Suprapubic skin (tissue), 4 donors: Measurements from ENCODE around the gene ADAMTS2. TPM values are rescaled to one million over a fixed set of nuclear protein-coding genes. Genes with fewer than 3 reads are reported as not detected.

Experiments used
- DNase-seq, 2 donors: peaks; one replicate each; pipeline ENCODE4 v3.0.0-alpha.2; 2019; ENCODE audit warnings: low spot score in 2 of 2
- H3K27ac ChIP-seq: fragments of 200-600 bp; sonication (generic); one replicate; pipeline ENCODE4 v1.5.1; 2019
- H3K27me3 ChIP-seq: fragments of 200-600 bp; sonication (generic); one replicate; pipeline ENCODE4 v1.5.1; 2019
- H3K36me3 ChIP-seq: fragments of 200-600 bp; sonication (generic); one replicate; pipeline ENCODE4 v1.5.1; 2019
- H3K4me1 ChIP-seq: fragments of 200-600 bp; sonication (generic); one replicate; pipeline ENCODE4 v1.5.1; 2019
- H3K4me3 ChIP-seq: fragments of 200-600 bp; sonication (generic); one replicate; pipeline ENCODE4 v1.5.1; 2019; ENCODE audit warnings: mild to moderate bottlenecking
- H3K9me3 ChIP-seq: fragments of 200-600 bp; sonication (generic); one replicate; pipeline ENCODE4 v1.5.1; 2019
- EP300 ChIP-seq: sonication (generic); formaldehyde crosslinking; IDR thresholded peaks from one replicate; pipeline ENCODE4 v1.6.1; 2017; ENCODE audit warnings: antibody characterized with exemption
- POLR2A ChIP-seq, 2 donors: fragments of 450-650 bp; IDR thresholded peaks; one replicate each; pipeline ENCODE4 v1.6.1; 2017; ENCODE audit warnings: antibody characterized with exemption in 2 of 2, mild to moderate bottlenecking in 2 of 2, moderate library complexity in 2 of 2
- POLR2AphosphoS5 ChIP-seq, 3 donors: sonication (generic); formaldehyde crosslinking; IDR thresholded peaks; one replicate each; pipeline ENCODE4 v1.6.1; 2017; ENCODE audit warnings: antibody characterized with exemption in 3 of 3
- WGBS: methylation state at CpG from one replicate; pipeline ENCODE4 v1.1.5; 2018; 5-methylcytosine and 5-hydroxymethylcytosine counted together
- total RNA-seq, 4 donors: library from RNA; depleted of rRNA; stranded (reverse); fragments of >200 nt; gene quantifications; one replicate each; pipeline ENCODE4 v1.1.0, GENCODE V29; 2016
- TF ChIP-seq, protein P1 (sequence below), 2 donors: fragments of 200-600 bp in 1 of 2; fragments of 450-650 bp in 1 of 2; sonication (generic) in 1 of 2; IDR thresholded peaks; one replicate each; pipeline ENCODE4 v1.5.1; 2016 to 2019; ENCODE audit warnings: antibody characterized with exemption in 2 of 2, mild to moderate bottlenecking in 1 of 2, moderate library complexity in 1 of 2

ADAMTS2 gene
- total RNA-seq, 4 donors from 2014 or later, result 3.1 to 5.5 (median 4.3) TPM

DNA sequence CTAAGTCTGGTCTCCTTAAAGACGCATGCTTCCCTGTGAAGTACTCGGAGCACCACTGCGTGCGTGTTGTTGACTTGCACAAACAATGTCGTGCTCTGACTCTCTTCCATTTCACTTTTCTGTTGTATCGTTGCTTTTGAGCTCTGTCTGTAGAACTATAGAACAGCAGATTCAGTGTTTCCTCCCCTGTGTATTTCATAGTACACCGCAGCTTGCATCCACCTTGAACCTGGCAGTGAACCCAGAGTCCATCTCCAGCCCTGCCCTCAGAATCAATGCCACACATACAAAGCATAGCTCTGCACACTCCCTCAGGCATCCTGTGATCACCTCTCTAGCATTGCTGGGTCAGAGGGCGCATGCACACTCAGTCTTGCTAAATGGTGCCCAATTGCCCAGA is 37.2 kb upstream of the ADAMTS2 start:
- WGBS, result 91% methylated on average over 8 of the region's 8 CpGs

GRCh38 chr5:179381691-179382090 is 36.4 kb upstream of the ADAMTS2 start:
- Histone ChIP-seq H3K27ac (no peak overlapping the region), H3K36me3 (no peaks in the 10 kb centered on the region), H3K9me3 (no peaks in the 10 kb centered on the region), H3K4me1 (no peaks in the 10 kb centered on the region), H3K4me3 (no peak overlapping the region), H3K27me3 (no peaks in the 10 kb centered on the region)
- DNase-seq, result peak; percentile 40 to 55
- TF ChIP-seq EP300 (no peak), POLR2AphosphoS5 (IDR thresholded peaks at IDR 0.05) (no peak)
- 90% methylated on average over 18 of the region's 18 CpGs for WGBS

More for the DNA sequence above, 37.2 kb upstream of the ADAMTS2 start:
- H3K4me1 ChIP-seq, result no peaks in the 10 kb centered on the region
- H3K27ac ChIP-seq, result no peak overlapping the region
- no peak overlapping the region for H3K4me3 ChIP-seq
- no peak for TF ChIP-seq EP300
- H3K9me3 ChIP-seq, result no peaks in the 10 kb centered on the region
- no peaks in the 10 kb centered on the region for H3K27me3 ChIP-seq
- no peaks in the 10 kb centered on the region for H3K36me3 ChIP-seq
- DNase-seq, result peak; percentile 20 to 41

DNA sequence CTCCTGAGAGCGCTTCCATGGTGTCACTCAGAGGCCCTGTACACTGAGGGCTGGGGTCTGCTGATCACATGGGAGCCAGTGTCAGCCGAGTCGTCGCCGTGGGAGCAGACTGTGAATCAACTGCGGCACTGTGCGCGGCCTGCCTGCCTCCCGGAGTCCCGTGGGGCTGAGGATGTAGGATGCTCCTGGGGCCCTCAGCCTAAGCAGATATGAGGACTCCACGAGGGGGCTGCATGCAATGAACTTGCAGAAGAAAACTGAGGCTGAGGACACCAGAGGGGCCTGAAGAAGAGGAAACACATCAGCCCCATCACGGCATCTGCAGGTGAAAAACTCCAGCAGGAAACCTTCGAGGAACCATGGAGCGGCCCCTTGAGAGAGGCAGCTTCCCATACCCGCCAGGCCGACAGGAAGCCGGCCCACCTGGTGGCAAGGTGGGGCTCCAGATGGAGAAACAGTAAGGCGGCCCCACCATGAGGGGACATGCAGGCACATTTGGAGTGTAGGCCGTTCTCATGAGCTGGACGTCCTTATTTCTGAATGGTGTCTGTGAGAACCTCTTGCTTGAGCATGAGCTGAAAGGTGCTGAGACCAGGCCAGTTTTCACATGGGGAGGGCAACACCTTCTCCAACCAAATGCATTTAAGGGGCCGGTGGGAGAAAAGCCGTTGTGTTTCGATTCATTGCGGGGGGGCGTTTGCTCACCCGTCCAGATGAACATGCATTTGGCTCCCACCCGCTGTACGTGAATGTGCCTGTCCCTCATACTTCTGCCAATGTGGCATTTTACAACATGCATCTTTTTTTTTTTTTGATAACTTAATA is 35.2 kb upstream of the ADAMTS2 start:
- no peaks in the 10 kb centered on the region for H3K4me1 ChIP-seq
- TF ChIP-seq, protein P1, sequence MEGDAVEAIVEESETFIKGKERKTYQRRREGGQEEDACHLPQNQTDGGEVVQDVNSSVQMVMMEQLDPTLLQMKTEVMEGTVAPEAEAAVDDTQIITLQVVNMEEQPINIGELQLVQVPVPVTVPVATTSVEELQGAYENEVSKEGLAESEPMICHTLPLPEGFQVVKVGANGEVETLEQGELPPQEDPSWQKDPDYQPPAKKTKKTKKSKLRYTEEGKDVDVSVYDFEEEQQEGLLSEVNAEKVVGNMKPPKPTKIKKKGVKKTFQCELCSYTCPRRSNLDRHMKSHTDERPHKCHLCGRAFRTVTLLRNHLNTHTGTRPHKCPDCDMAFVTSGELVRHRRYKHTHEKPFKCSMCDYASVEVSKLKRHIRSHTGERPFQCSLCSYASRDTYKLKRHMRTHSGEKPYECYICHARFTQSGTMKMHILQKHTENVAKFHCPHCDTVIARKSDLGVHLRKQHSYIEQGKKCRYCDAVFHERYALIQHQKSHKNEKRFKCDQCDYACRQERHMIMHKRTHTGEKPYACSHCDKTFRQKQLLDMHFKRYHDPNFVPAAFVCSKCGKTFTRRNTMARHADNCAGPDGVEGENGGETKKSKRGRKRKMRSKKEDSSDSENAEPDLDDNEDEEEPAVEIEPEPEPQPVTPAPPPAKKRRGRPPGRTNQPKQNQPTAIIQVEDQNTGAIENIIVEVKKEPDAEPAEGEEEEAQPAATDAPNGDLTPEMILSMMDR (IDR thresholded peaks at IDR 0.05), result no peak
- TF ChIP-seq EP300 (no peak), POLR2AphosphoS5 (IDR thresholded peaks at IDR 0.05) (no peak), POLR2A (IDR thresholded peaks at IDR 0.05) (no peak)
- peak; percentile 32 to 66 for DNase-seq
- no peaks in the 10 kb centered on the region for H3K36me3 ChIP-seq
- H3K27me3 ChIP-seq, result no peaks in the 10 kb centered on the region
- no peak overlapping the region for H3K27ac ChIP-seq
- H3K4me3 ChIP-seq, result no peak overlapping the region
- no peaks in the 10 kb centered on the region for H3K9me3 ChIP-seq
- 83% methylated on average over 22 of the region's 28 CpGs for WGBS

DNA sequence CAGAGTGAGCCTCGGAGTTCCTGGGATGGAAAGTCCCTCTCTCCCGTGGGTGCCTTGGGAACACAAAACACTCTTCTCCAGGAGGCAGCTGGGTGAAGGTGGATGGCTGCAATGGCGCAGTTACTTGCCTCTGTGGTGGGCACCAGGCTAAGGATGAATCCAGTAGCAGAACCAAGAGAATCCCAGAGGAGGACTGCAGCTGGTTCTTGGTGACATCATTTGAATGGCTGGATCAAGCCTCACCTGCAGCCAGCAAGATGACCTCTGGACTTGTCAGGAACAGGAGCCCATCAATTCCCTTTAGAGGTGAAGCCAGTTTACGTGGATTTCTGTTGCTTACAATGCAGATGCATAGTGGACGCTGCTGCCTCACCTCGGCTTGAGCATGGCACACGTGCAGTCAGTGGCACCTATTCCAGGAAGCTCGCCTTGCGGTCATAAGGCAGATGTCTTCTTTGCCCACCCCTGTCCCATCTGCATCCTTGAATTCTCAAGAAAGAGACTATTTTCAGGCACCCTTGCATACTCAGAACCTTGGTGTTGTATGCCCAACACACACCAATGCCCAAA is 34.1 kb upstream of the ADAMTS2 start:
- Histone ChIP-seq H3K4me3 (no peak overlapping the region), H3K27ac (no peak overlapping the region), H3K4me1 (no peaks in the 10 kb centered on the region), H3K36me3 (no peaks in the 10 kb centered on the region), H3K27me3 (no peaks in the 10 kb centered on the region), H3K9me3 (no peaks in the 10 kb centered on the region)
- WGBS, result 93% methylated on average over 3 of the region's 9 CpGs
- peak; percentile 35 to 42 for DNase-seq
- TF ChIP-seq POLR2AphosphoS5 (IDR thresholded peaks at IDR 0.05) (no peak), EP300 (no peak), POLR2A (IDR thresholded peaks at IDR 0.05) (no peak)
- TF ChIP-seq, protein P1 (IDR thresholded peaks at IDR 0.05), result no peak

- Histone ChIP-seq H3K27me3 (no peaks in the 10 kb centered on the region), H3K9me3 (no peaks in the 10 kb centered on the region), H3K4me3 (no peak overlapping the region), H3K27ac (peak overlapping the region; percentile 36), H3K36me3 (no peaks in the 10 kb centered on the region), H3K4me1 (no peaks in the 10 kb centered on the region)
- peak; percentile 40 to 60 for DNase-seq
- TF ChIP-seq POLR2A (IDR thresholded peaks at IDR 0.05) (no peak), EP300 (no peak), POLR2AphosphoS5 (IDR thresholded peaks at IDR 0.05) (no peak)
- TF ChIP-seq, protein P1 (IDR thresholded peaks at IDR 0.05), result no peak
- 68% methylated on average over 15 of the region's 16 CpGs for WGBS
Observed at GRCh38 chr5:179378441-179379271, 33.4 kb upstream of the ADAMTS2 start.

DNA sequence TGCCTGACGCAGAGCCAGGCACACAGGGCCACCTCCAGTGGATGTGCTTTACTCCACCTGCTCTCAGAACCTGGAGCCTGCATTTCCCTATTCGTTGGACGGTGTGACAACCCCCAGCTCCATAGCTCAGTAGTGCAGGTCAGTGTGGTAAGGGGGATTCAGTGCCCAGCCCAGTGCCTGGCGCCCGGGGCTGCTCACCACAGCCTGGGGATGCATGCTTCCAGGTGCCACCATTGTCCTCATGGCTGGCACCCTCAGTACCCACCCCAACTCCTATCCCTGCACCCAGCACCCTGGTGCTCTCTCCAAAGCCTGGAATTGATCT is 32.8 kb upstream of the ADAMTS2 start:
- WGBS, result 90% methylated on average over 2 of the region's 5 CpGs

More for the DNA sequence above, 32.8 kb upstream of the ADAMTS2 start:
- no peak for TF ChIP-seq POLR2A (IDR thresholded peaks at IDR 0.05)
- TF ChIP-seq POLR2AphosphoS5 (IDR thresholded peaks at IDR 0.05), result no peak
- TF ChIP-seq, protein P1 (IDR thresholded peaks at IDR 0.05), result no peak
- TF ChIP-seq EP300, result no peak
- Histone ChIP-seq H3K27me3 (no peaks in the 10 kb centered on the region), H3K4me1 (no peaks in the 10 kb centered on the region), H3K9me3 (no peaks in the 10 kb centered on the region), H3K27ac (peak overlapping the region; percentile 36), H3K36me3 (no peaks in the 10 kb centered on the region), H3K4me3 (no peak overlapping the region)
- no peak for DNase-seq
